ENCODE measurements around the gene NPAS4. TPM values are rescaled to one million over a fixed set of nuclear protein-coding genes. Genes with fewer than 3 reads are reported as not detected.

Gene NPAS4
- total and polyA plus RNA-seq, 2 of the 4 experiments (the other 2 are of a cell fraction) = under 0.01 to 0.77 TPM

- TF ChIP-seq MAZ (IDR thresholded peaks at IDR 0.05; ENCODE audit: borderline replicate concordance, low read depth, low read length) (peak; percentile 12; the same call in 1 of the 2 replicates), CEBPB (IDR thresholded peaks at IDR 0.05; ENCODE audit: low read depth, low read length) (no peak), RAD21 (IDR thresholded peaks at IDR 0.05; ENCODE audit: low read length) (no peak), CHD1 (IDR thresholded peaks at IDR 0.05; ENCODE audit: low read depth, low read length) (no peak)
These were observed 45.6 kb downstream of the NPAS4 start, which contains the start of gene PELI3 (continued) for GRCh38 chr11:66466225-66467033.
